ENCODE measurements around the gene LIN7A.

Gene LIN7A, protein sequence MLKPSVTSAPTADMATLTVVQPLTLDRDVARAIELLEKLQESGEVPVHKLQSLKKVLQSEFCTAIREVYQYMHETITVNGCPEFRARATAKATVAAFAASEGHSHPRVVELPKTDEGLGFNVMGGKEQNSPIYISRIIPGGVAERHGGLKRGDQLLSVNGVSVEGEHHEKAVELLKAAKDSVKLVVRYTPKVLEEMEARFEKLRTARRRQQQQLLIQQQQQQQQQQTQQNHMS

DNA sequence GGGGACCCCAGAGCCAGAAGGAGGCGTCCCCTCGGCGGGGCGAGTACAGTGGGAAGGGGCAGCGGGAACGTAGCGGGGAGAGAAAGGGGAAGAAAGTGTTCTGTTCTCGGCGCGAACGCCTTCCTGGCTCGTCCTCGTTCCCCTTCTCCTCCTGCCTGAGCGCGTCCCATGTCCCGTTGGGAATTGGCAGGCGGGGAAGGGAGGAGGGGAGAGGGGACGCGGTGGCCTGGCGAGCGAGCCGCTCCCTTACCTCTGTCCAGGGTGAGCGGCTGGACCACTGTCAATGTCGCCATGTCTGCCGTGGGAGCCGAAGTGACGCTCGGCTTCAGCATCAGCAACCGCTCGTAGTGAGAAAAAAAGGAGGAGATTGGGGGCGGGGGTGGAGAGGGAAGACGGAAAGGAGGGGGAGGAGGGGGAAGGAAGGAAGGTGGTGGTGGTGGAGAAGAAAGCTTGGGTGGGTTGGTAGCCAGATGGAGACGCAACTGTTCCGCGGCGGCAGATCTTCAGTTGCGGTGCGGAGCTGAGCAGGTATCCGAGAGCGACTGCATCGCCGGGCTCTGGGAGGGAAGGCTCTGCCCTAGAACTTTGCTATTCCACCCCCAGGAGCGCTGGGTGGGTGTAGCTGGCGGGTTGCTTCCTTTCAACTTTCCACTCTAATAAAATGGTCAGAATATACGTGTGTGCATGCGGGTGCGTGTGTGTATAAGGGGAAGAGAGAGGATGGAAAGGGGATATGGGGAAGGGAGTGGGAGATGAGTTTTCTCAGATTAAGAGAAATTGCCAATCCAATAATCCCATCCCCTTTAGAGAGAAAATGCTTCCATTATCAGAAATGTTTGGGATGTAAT, at the start of gene LIN7A:
Gene LIN7A (minus strand): TSS at position 544 of the 848 bp plus-strand sequence. CDS start 212 bp downstream, at position 332.
- no peak for DNase-seq (ENCODE audit: low read depth)

DNA sequence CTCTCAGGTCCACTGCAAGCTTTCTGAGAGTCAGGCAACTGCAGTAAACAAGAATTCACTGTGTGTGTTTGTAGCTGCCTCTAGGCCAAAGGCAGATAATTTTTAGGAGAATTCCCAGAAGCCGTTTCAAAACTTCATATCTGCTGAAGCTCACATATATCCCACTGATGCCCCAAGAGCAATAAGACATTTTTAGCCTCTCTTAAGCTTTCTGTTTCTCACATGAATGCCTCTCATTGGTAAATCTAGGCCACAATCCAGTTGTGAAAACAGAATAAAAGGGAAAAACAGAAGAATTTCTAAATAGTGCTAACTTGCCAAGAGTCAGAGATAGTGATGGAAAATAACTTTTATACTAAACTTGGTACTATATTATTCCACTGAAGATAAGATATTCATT, 48.5 kb upstream of the LIN7A start:
- DNase-seq (ENCODE audit: low read depth) = no peak

DNA sequence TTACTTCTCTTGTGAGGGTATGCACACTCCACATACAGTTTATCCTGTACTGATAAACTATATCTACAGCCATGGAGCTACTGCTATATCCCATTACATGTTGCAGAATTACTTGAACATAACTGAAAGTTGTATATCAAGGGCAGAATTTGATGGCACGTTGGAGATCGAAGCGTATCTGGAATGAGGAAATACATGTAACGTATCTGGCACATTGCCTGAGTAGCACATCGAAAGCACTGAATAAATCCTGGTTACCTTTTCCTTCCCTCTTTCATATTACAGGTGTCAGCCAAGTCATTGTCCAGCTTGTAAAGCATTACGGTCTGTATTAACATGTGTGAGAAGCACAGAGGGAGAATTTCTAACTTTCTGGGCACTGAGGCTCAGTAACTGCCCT, 42.1 kb upstream of the LIN7A start:
- DNase-seq (ENCODE audit: low read depth) = no peak

DNA sequence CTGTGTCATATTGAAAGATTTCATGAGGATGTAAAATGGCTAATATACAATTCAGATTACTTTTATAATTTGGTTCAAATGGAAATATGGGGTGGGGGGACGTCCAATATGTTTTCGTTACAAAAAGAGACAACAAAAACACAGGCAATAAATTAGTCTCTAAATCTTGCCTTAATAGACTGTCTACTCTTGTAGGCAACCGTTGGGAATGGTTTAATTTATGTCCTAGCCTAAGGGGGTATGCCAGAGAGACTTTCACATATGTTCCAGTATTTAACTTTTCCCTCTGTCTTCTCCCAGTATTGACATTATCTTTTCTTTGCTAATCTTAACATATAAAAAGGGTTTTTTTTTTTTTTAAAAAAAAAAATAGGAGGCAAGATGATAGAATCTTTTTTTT, 41.5 kb upstream of the LIN7A start:
- DNase-seq (ENCODE audit: low read depth) = no peak

DNA sequence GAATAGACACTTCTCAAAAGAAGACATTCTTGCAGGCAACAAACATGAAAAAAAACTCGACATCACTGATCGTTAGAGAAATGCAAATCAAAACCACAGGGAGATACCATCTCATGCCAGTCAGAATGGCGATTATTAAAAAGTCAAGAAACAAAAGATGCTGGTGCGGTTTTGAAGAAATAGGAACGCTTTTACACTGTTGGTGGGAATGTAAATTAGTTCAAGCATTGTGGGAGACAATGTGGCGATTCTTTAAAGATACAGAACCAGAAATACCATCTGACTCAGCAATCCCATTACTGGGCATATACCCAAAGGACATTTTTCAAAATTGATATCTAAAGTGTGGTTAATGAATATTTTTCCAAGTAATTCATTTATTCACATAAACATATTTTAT, 39.6 kb upstream of the LIN7A start:
- DNase-seq (ENCODE audit: low read depth) = no peak

DNA sequence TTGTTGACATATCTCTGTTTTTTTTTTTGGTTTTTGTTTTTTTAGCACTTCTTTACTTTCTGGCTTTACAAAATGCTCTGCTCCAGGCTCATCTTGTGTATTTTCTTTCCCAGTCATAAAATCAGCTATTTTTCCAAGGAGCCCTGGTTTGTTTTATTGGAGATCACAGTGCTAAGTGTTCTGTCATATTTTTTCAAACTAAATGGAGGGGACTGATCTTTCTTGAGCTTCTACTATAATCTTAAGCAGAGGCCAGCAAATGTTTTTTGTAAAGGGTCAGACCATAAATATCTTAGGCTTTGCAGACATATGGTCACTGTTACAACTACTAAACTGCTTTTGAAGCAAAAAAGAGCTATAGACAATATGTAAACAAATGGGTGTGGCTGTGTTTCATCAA, 30.6 kb upstream of the LIN7A start:
- no peak for DNase-seq (ENCODE audit: low read depth)

DNA sequence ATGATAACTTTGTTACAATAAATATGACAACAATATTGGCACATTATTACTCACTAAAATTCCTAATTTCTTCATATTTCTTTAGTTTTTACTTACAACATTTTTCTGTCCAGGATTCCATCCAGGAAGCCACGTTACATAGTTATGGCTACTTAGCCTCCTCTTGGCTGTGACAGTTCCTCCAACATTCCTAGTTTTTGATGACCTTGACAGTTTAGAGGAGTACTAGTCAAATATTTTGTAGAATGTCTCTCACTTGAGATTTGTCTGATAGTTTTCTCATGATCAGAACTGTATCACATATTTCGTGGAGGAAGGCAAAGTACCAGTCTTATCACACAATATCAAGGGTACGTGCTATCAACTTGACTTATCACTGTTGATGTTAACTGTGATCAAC, 29.8 kb upstream of the LIN7A start:
- no peak for DNase-seq (ENCODE audit: low read depth)

DNA sequence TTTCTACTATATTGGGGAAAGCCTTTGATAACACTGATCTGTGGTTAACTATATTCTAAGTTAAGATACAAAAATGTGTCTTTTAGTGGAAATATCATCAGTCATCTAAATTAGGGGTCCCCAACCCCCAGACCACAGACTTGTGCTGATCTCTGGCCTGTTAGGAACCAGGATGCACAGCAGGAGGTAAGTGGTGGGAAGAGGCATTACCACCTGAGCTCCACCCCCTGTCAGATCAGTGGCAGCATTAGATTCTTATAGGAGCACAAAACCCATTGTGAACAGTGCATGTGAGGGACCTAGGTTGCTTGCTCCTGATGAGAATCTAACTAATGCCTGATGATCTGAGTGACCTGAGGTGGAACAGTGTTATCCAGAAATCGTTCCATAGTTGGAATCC, 28.3 kb upstream of the LIN7A start:
- no peak for DNase-seq (ENCODE audit: low read depth)

DNA sequence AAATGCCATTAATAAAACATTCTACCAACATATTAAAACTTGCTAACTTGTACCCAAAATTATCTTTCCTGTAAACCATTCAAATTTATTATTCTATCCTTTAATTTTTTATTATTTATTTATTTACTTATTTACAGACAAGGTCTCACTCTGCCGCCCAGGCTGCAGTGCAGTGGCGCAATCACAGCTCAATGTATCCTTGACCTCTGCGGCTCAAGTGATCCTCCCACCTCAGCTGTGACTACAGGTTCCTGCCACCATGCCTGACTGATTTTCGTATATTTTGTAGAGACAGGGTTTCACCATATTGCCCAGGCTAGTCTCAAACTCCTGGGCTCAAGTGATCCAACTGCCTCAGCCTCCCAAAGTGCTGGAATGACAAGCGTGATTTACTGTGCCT, 20.4 kb upstream of the LIN7A start:
- DNase-seq (ENCODE audit: low read depth) = no peak

DNA sequence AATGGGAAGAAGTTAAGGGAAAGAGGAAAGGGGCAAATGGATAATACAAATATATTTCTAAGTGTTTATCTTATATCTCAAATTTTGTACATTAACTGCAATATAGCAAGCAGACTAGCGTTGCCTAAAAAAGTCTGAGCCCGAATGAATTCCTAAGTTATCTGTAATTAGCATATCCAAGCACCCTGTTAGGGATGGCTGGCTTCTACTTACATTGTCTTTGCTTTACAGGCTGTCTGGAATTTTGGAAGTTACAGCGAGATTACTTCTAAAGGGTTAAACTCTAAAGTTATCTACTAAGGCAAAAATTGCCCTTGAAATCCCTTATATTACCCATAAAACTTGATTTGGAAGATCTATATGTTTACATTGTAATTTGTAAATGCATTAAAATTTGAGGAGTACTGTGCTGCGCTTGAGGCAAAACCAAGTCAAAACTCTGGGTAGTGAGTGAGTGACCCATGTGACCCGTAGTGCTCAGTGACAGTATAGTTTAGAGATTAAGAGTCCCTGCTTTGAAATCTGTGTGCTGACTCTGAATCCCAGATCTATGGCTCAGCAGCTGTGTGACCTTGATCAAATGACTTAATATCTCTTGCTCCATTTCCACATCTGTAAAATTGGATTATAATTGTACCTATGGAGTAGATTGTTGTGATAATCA, 17.3 kb upstream of the LIN7A start:
- no peak for DNase-seq (ENCODE audit: low read depth)

DNA sequence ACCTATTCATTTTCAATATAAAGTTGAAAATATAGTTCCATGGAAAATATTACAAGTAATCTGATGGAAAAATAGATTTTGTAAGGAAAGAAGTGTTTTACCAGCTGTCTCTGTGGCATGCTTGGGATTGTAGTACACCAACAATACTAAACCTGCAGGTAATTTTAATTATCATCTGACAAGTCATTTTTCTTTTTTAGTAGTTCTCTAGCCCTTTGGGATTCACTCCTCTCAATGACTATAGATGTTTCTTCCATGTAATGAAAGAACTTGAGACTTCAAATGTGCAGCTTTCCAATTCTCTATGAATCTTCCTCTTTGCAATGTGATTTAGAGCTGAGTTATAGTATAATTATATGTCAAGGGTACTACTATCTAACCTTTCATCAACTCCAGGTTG, 14.7 kb upstream of the LIN7A start:
- no peak for DNase-seq (ENCODE audit: low read depth)

DNA sequence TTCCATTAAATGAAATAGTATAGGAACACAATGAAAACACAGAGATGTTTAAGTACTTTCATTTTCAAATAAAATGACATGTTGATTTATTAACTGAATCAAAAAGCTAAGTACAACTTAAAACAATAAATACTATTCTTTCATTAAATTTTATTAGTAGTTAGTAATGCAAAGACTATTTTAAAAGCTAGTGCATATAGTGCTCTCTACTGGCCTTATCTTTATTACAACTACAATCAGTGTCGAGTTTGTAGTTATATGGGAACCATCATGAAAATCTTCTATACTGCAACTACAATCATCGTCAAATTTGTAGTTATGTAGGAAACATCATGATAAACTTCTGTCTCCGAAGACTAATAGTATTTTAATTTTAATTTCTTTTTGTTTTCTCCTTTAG, 8.9 kb upstream of the LIN7A start:
- DNase-seq (ENCODE audit: low read depth) = no peak

DNA sequence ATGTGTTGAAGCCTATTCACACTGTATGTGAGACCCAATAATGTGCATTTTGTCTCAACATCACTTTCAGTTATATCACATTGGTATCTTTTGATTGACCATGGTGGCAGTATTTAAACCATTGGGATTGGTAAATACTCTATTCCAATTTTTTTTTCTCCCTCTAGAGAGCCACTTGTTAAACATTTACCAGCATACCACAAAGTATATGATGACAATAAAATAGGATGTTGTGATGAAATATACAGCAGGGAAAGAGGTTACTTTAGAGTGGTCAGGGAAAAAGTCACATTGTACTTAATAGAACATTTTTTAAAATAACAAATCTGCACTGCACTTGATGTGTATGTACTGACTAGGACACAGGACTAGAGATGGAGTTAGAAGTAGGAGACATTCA, 5.6 kb upstream of the LIN7A start:
- no peak for DNase-seq (ENCODE audit: low read depth)

DNA sequence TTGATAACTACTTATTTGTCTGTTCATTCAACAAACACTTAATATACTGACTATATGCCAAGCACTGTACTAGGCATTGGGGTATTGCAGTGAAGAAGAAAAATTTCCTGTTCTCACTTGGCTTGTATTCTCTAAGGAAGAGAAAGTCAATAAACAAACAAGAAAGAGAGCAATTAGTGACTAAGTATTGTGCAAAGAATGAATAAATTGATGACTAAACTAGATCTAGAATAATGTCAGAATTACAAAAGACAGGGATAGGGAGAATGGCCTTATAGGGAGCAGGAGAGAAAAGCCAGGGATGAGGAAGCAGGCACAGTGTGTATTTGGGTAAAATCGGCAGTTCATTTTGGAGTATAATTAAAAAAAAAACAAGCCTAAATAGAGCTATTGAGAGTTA, 4.2 kb upstream of the LIN7A start:
- no peak for DNase-seq (ENCODE audit: low read depth)

DNA sequence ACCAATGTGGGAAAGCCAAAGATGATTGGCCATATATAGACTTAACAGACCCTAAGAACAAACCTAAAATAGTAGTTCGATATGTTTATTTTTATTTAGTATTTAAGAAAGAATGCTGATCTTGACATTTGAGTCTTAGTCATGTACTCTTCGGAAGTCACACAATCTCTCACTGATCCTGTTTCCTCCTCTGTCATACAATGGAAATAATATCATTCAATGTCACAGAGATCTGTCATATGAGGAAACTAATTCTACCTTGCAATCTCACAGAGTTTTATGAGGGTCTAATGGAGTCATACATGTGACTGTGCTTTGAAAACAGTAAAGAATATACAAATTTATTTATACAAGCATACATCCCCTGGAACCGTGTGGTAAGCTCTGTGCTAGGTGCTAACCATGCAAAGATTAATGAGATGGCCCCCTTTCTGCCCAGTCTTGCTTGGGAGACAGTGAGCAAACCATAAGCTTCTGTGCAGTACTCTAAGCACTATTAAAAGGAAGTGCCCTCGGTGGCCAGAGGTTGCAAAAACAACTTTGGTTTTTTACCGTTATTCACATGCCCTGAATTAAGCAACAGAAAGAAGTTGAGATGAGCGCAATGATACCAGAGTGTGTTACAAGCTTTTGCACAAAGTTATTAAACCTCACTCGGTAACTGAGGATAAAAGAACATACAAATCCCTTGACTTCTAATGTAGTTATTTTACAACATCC, 1.7 kb upstream of the LIN7A start:
- no peak for DNase-seq (ENCODE audit: low read depth)

DNA sequence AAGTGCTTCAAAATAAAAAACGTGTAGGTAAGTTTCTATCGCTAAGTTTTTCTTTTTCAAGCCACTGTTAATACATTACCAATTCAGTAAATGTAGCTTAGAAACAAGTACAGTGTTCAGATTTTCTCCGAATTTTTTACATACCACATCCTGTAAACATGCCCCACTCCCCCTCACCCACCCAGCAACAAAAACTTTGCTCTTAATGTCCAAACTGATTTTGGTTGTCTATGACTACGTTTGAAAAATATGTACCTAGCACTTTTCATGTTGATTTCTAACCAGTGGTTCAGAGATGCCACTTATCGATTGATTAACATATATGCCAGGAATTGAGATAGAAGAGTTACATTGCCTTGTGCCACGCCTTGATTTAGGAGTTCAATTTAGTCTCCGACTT, 663 bp upstream of the LIN7A start:
- no peak for DNase-seq (ENCODE audit: low read depth)

DNA sequence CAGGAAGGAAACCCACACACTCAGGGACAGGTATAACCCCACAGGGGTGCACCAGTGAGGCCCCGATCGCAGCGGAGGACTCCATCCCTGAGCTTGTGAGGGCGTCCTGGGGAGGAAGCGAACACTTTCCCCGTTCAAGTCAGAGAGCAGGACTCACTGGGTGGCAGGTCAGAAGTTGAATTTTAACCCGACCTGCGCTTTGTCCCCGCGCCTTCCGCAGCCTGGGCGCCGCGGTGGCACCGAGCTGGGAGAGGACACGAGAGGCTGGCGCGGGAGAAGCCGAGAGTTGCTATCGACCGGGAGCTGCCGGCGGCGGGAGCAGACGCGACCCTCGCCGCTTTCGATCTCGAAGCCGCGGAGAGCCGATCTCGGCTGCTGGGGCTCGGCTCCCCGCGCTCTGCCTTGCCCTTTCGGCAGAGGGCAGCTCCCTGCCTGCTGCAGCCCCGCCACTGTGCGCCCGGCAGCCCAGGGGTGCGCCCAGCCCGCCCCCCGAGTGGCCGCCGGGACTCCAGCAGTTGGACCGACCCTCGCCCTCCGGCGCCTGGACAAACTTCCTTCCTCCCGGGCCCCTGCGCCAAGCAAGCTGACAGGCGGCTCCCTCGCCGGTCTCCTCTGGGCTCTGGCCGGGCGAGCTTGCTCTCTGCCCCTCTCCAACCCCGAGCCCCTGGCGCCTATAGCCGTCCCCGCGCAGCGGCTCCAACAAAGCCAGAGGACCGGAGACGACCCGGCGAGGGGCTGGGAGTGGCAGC, 918 bp downstream of the LIN7A start:
- peak; percentile 16 for DNase-seq (ENCODE audit: low read depth)

DNA sequence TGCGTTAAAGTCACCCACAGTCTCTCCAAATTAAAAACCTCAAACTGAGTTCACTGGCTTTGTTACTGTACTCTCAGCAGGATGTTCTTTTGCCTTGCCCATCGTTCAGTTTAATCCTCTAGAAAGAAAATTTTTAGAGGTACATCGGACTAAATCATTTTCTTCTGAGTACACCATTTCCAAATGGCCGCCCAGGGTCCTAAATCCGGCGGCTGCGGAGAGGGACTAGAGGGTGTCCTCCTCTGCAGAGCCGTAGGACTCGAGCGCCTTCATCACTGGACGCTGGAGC, 1.4 kb downstream of the LIN7A start:
- no peak for DNase-seq (ENCODE audit: low read depth)

DNA sequence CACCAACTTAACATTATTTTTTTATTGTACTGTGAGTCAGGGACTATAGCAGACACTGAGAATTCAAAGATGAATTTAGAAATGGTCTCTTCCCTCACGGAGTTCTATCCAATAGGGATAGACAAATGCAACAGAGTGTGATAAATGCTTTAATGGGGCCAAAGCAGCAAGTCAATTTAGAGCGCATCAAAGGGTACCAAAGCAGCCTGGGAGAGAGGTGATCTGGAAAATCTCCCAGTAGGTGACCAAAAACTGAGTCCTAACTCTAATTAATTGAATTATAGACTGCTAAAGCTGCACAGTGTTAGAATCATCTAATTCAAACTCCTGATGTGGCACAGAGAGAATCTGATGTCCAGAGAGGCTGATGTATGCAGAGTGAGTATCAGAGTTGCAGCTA, 2.6 kb downstream of the LIN7A start:
- no peak for DNase-seq (ENCODE audit: low read depth)

DNA sequence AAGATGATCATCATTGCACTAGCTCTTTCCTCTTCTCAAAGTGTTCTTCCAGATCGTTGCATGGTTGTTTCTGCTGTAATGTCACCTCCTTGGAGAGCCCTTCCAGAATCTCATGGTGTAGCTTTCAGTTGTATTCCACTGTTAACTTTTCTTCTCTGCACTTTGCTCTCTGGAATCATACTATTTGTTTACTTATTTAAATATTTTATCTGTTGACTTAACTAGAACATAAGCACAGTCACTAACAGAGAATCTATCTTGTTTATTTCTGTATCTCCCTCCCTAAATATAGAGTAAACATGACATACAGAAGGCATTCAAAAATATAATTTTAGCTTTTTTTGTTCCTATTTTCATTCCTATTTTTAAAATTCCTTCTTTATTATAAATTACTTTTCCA, 11.8 kb downstream of the LIN7A start:
- DNase-seq (ENCODE audit: low read depth) = no peak

DNA sequence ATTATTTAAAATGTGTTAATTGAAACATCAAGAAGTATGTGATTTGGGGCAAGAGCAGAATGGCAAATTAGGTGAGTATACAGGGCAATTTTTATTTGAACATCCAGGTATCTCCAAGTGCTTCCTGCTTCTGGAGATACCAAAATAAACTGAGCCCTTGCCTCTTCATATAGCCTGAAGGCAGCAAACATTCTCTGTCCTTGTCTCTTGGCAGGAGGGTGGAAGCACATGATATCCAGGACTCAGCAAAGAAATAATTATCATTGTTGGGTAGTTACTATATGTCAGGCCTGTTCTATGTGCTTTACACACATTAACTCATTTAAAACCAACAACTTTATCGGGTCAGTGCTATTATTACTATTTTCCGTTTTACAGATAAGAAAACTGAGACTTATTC, 12.5 kb downstream of the LIN7A start:
- no peak for DNase-seq (ENCODE audit: low read depth)

DNA sequence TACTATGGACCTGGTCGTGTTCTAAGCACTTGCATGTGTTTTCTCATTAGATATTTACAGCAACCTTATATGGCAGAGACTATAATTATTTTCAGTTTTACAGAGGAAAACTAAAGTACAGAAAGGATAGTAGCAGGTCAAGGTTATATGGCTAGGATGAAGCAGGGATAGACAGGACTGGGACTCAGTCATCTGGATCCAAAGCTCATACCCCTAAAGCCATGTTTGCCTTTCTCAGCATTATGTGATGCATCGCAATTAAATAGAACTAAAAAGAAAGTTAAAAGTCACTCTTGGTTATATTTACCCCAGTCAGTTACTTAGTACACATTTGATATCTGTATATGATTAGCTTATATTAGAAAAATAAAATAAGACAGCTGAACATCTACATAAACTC, 13.3 kb downstream of the LIN7A start:
- DNase-seq (ENCODE audit: low read depth) = no peak

All from HS-5 (cell line).